Skeletal muscle satellite cell (primary cell): ENCODE measurements around the gene ACAN.
A peak's percentile ranks its signal among the peaks of the same experiment; 100 is the strongest.

Experiments used
- H3K27me3 ChIP-seq: 2 replicates; pipeline ENCODE4 v1.7.0; 2013; ENCODE audit warnings: low read length; ENCODE audit not compliant: control insufficient read depth, insufficient read depth
- H3K36me3 ChIP-seq: 2 replicates; pipeline ENCODE4 v1.7.0; 2013; ENCODE audit warnings: mild to moderate bottlenecking, control low read depth, low read length; ENCODE audit not compliant: insufficient read depth
- H3K4me1 ChIP-seq: 2 replicates; pipeline ENCODE4 v1.7.0; 2013; ENCODE audit warnings: low read length; ENCODE audit not compliant: control insufficient read depth, insufficient read depth
- H3K4me2 ChIP-seq: 2 replicates; pipeline ENCODE4 v1.7.0; 2013; ENCODE audit warnings: mild to moderate bottlenecking, low read length
- H3K4me3 ChIP-seq: 2 replicates; pipeline ENCODE4 v1.7.0; 2013; ENCODE audit warnings: low read length
- H3K9ac ChIP-seq: 2 replicates; pipeline ENCODE4 v1.7.0; 2013; ENCODE audit warnings: mild to moderate bottlenecking, low read depth, low read length, moderate library complexity
- H3K9me3 ChIP-seq: replicated peaks from 2 replicates; pipeline ENCODE4 v1.7.0; 2013; ENCODE audit warnings: mild to moderate bottlenecking, control low read depth, low read length

The ACAN gene

DNA sequence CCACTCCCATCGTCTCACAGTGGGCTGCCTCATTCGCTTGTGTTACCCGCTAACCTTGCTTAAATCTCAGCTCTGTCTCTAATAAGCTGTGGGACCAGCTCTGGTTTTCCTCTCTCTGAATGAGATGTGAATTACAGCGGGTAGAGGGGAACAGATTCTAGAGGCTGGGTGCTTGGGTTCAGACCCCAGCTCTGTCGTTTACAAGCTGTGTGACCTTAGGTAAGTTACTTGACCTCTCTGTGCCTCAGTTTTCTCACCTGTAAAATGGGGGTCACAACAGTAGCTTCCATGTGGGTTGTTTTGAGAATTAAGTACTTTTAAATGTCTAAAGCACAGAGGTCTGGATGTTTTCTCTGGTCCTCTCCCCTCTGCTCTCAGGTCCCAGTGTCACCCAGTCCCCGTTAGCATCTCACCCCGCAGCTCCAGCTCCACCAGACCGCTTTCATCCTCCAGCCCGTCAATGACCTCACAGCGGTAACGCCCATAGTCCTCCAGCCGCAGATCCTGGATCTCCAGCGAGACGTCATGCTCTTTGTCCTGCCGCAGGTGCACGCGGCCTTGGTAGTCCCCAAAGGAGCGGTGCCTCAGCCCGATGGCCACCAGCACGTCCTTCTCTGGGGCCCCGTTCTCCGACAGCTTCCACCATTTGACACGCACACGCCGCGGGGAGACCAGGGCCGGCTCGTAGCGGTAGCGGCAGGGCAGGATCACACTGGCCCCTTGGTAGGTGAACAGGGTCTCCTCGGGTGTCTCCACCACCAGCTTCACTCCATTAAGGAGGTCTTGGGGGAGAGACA lies 77.9 kb downstream of the ACAN start:
- Histone ChIP-seq H3K4me2 (no peak overlapping the region), H3K4me1 (peaks cover 8% of the 10 kb centered on the region), H3K27me3 (no peaks in the 10 kb centered on the region), H3K36me3 (peaks cover 5% of the 10 kb centered on the region), H3K9me3 (no peaks in the 10 kb centered on the region), H3K9ac (no peak overlapping the region), H3K4me3 (no peak overlapping the region)

GRCh38 chr15:88881775-88882174 lies 78.5 kb downstream of the ACAN start:
- no peaks in the 10 kb centered on the region for H3K27me3 ChIP-seq
- H3K4me1 ChIP-seq = peaks cover 8% of the 10 kb centered on the region
- no peaks in the 10 kb centered on the region for H3K9me3 ChIP-seq
- no peak overlapping the region for H3K9ac ChIP-seq
- no peak overlapping the region for H3K4me3 ChIP-seq
- H3K4me2 ChIP-seq = no peak overlapping the region
- H3K36me3 ChIP-seq = peaks cover 5% of the 10 kb centered on the region

GRCh38 chr15:88882785-88883184 lies 79.5 kb downstream of the ACAN start:
- Histone ChIP-seq H3K36me3 (peaks cover 5% of the 10 kb centered on the region), H3K4me1 (peaks cover 8% of the 10 kb centered on the region), H3K27me3 (no peaks in the 10 kb centered on the region), H3K4me3 (no peak overlapping the region), H3K9ac (no peak overlapping the region), H3K9me3 (no peaks in the 10 kb centered on the region), H3K4me2 (no peak overlapping the region)

GRCh38 chr15:88887068-88887580 lies 83.9 kb downstream of the ACAN start:
- H3K4me3 ChIP-seq = no peak overlapping the region
- H3K4me2 ChIP-seq = no peak overlapping the region
- no peaks in the 10 kb centered on the region for H3K27me3 ChIP-seq
- no peak overlapping the region for H3K9ac ChIP-seq
- H3K36me3 ChIP-seq = no peaks in the 10 kb centered on the region
- peaks cover 8% of the 10 kb centered on the region for H3K4me1 ChIP-seq
- H3K9me3 ChIP-seq = no peaks in the 10 kb centered on the region

DNA sequence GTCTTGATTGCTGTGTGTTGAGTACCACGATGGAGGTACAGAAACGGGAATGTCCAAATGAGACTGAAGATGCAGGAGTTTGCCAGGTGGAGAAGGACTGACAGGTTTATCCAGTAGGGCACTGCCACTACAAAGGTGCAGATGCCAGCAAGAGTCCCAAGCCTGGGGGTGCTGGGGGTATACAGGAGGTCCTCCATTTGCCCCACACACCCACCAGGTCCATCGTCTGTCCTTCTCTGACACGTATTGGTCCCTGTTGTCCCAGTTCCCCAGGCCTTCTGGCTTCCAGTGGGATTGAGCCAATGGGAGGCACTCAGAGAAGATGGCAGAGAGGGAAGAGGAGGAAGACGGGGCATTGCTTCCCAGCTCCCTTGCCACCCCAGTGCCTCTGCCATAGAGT lies 85.5 kb downstream of the ACAN start:
- Histone ChIP-seq H3K27me3 (no peaks in the 10 kb centered on the region), H3K9ac (no peak overlapping the region), H3K4me1 (no peaks in the 10 kb centered on the region), H3K4me2 (no peak overlapping the region), H3K36me3 (no peaks in the 10 kb centered on the region), H3K9me3 (no peaks in the 10 kb centered on the region), H3K4me3 (no peak overlapping the region)

DNA sequence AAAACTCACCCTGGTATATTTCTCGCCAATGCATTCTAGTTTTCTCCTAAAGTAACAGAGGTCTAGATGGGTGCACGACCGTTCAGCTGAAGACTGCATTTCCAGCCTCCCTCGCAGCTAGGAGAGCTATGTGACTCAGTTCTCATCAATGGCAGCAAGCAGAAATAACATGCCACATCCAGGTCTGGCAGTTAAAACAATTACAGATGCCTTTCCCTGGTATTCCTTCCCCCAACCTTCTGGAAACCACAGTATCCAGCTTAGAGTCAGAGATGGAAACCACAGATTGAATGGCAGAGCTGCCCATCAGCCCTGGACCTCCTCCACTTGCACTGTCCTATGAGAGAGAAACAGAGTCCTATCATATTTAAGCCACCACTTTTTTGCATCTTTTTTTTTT lies 87.3 kb downstream of the ACAN start:
- no peak overlapping the region for H3K4me2 ChIP-seq
- H3K36me3 ChIP-seq = no peaks in the 10 kb centered on the region
- no peak overlapping the region for H3K9ac ChIP-seq
- no peaks in the 10 kb centered on the region for H3K9me3 ChIP-seq
- no peak overlapping the region for H3K4me3 ChIP-seq
- H3K27me3 ChIP-seq = peaks cover 14% of the 10 kb centered on the region
- peaks cover 11% of the 10 kb centered on the region for H3K4me1 ChIP-seq

GRCh38 chr15:88891540-88892254 lies 88.5 kb downstream of the ACAN start:
- no peak overlapping the region for H3K4me3 ChIP-seq
- no peaks in the 10 kb centered on the region for H3K9me3 ChIP-seq
- H3K4me1 ChIP-seq = peaks cover 13% of the 10 kb centered on the region
- no peak overlapping the region for H3K9ac ChIP-seq
- H3K4me2 ChIP-seq = no peak overlapping the region
- no peaks in the 10 kb centered on the region for H3K36me3 ChIP-seq
- peaks cover 14% of the 10 kb centered on the region for H3K27me3 ChIP-seq

- peaks cover 14% of the 10 kb centered on the region for H3K27me3 ChIP-seq
- peaks cover 3% of the 10 kb centered on the region for H3K36me3 ChIP-seq
- no peaks in the 10 kb centered on the region for H3K9me3 ChIP-seq
- peaks cover 25% of the 10 kb centered on the region for H3K4me1 ChIP-seq
- no peak overlapping the region for H3K9ac ChIP-seq
- peak overlapping the region; percentile 67 for H3K4me3 ChIP-seq
- H3K4me2 ChIP-seq = peak overlapping the region; percentile 81
Observed at GRCh38 chr15:88894348-88894818, 91.1 kb downstream of the ACAN start.

DNA sequence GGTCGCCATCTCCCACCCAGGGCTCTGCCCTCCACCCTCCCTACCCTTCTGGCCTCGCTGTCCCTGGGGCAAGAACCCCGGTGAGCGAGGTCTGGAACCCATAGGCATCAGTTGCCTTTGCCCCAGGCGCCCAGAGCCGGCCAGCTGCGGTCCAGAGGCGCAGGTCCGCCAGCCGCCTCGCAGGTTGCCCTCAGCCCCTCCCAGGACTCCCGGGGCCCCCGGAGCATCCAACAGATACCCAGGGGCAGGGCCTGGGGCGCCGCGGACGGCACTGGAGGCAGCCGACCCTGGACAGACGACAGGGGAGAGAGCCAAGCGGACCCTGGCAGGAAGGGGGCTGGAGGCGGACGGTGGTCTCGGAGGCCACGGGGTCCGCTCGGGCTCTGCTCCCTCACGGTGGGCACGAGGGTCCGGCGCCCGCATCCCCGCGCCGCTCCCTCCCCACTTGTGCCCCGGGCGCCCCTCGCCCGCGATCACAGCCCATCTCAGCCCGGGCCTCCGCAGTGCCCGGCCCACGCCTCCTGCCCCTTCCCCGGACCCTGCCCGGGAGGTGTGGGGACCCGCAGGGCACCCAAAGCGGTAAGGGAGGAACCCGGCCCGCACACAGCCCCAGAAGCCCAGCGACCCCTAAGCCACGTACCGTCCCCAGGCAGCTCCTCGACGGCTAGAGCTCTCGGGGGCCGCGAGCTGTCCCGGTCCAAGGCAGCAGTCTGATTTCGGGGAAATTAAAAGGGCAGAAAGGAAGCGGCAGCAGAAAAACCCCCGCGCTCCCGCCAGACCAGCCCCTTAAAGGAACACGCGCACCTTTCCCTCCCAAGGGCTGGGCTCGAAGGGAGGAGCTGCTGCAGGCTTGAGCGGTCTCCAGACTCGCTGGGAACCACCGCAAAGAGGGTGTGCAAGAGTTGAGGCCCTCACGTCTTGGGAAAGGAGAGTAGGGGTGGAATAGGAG lies 91.9 kb downstream of the ACAN start, which contains the start of gene HAPLN3:
TSS of gene HAPLN3 (minus strand) at position 726 of the 949 bp plus-strand sequence. CDS start 8,246 bp downstream, outside the sequence.
- H3K9ac ChIP-seq = peak within 1 kb of the TSS; percentile 50
- peaks cover 25% of the 10 kb centered on the region for H3K4me1 ChIP-seq
- H3K4me3 ChIP-seq = peak within 1 kb of the TSS; percentile 67

GRCh38 chr15:88896333-88897033 lies 93.2 kb downstream of the ACAN start:
- Histone ChIP-seq H3K27me3 (peaks cover 14% of the 10 kb centered on the region), H3K36me3 (peaks cover 22% of the 10 kb centered on the region), H3K4me1 (peaks cover 36% of the 10 kb centered on the region), H3K4me3 (no peak overlapping the region), H3K9ac (no peak overlapping the region), H3K4me2 (no peak overlapping the region), H3K9me3 (no peaks in the 10 kb centered on the region)

More for the DNA sequence above, 91.9 kb downstream of the ACAN start, which contains the start of gene HAPLN3:
- Histone ChIP-seq H3K27me3 (peaks cover 14% of the 10 kb centered on the region), H3K9me3 (no peaks in the 10 kb centered on the region), H3K36me3 (peaks cover 8% of the 10 kb centered on the region), H3K4me2 (peak within 1 kb of the TSS; percentile 81)
